Effector memory CD8-positive, alpha-beta T cell (primary cell): ENCODE data around the gene SERTM1.

Experiments used
- ATAC-seq: fragments of 150-1000 bp; cut with Tn5 transposase; replicated peaks from 2 replicates; pipeline ENCODE4 v1.10.0; 2021; ENCODE audit warnings: mild to moderate bottlenecking, moderate library complexity
- DNase-seq, 3 experiments: peaks; one replicate each; pipeline ENCODE4 v3.0.0; 2021
- H3K27ac Mint-ChIP-seq, 2 donors: one replicate each; pipeline ENCODE4 v1.8.0; 2022; ENCODE audit warnings: mild to moderate bottlenecking in 2 of 2, mixed read lengths in 2 of 2, moderate library complexity in 2 of 2
- H3K27me3 Mint-ChIP-seq, 2 donors: one replicate each; pipeline ENCODE4 v1.8.0; 2022; ENCODE audit warnings: mixed read lengths in 2 of 2
- H3K36me3 Mint-ChIP-seq: one replicate; pipeline ENCODE4 v1.8.0; 2022; ENCODE audit warnings: mild to moderate bottlenecking, moderate library complexity, mixed read lengths; ENCODE audit not compliant: insufficient read depth
- H3K4me1 Mint-ChIP-seq, 2 donors: one replicate each; pipeline ENCODE4 v1.8.0; 2022; ENCODE audit warnings: low read depth in 2 of 2, mixed read lengths in 2 of 2
- H3K4me3 Mint-ChIP-seq, 2 donors: one replicate each; pipeline ENCODE4 v1.8.0; 2022; ENCODE audit warnings: mild to moderate bottlenecking in 2 of 2, mixed read lengths in 2 of 2, moderate library complexity in 2 of 2
- H3K9me3 Mint-ChIP-seq, 2 donors: one replicate each; pipeline ENCODE4 v1.8.0; 2022; ENCODE audit warnings: mixed read lengths in 2 of 2

The SERTM1 gene

DNA sequence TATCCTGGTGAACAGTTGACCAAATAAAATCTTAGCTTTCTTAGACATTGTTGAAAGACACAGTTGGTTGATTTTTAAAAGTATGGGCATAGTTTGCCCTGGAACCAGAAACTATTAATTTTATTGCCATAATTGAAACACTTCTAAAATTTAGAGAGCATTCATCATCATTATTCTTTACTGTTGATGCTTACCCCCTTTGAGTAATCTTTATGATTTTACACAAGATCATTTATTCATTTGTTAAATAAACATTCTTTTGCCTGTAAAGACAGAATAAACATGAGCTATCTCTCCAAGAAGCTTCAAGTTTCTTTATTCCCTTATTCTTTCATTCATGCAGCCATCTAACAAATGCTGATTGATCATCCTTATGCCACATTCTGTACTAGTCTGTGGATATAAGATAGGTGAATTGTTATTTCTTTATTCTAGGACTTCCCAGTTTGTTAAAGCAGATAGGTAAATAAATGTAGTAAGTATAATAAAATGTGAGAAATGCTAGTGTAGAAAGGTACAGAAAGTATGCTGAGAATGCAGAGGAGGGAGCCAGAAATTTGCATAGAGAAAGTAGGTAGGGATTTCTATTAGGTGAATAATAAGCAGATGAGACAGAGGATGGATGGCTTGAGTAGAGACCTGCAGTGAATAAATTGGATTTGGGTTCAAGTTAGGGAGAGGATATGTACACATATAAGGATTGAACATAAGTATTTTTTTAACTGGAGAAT, 8.2 kb downstream of the SERTM1 start:
- no peaks in the 10 kb centered on the region for H3K36me3 Mint-ChIP-seq
- H3K9me3 Mint-ChIP-seq = peaks cover 0 to 1% of the 10 kb centered on the region in 2 donors
- H3K27me3 Mint-ChIP-seq = no peaks in the 10 kb centered on the region
- H3K4me1 Mint-ChIP-seq = no peaks in the 10 kb centered on the region
- H3K27ac Mint-ChIP-seq = no peak overlapping the region
- H3K4me3 Mint-ChIP-seq = no peak overlapping the region
- DNase-seq = no peak
- no peak for ATAC-seq

GRCh38 chr13:36683701-36684100, 9.9 kb downstream of the SERTM1 start:
- H3K4me3 Mint-ChIP-seq = no peak overlapping the region
- no peaks in the 10 kb centered on the region for H3K36me3 Mint-ChIP-seq

DNA sequence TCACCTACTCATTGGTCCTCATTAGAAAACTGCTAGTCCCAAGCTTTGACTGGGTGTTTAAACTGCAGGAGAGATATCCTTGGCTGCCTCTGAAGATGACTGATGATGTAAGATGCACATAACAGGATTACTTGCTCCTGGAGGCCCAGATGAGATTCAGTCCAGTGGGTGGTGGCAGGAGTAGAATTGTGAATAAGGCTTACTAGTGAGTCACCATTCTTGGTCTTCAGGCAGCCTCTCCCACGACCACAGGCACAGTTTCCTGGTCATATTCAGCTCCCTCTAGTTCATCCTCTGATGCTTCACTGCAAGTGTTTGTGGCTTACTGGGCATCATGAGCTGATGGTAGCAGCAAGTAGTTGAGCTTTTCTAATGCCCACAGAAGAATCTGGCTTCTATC, 12.1 kb downstream of the SERTM1 start:
- ATAC-seq (no peak), DNase-seq (no peak)
- Mint-ChIP-seq H3K4me1 (no peaks in the 10 kb centered on the region), H3K27ac (no peak overlapping the region), H3K27me3 (no peaks in the 10 kb centered on the region), H3K9me3 (peaks cover 0 to 1% of the 10 kb centered on the region in 2 donors), H3K4me3 (no peak overlapping the region), H3K36me3 (no peaks in the 10 kb centered on the region)

More at GRCh38 chr13:36683701-36684100, 9.9 kb downstream of the SERTM1 start:
- Mint-ChIP-seq H3K4me1 (no peaks in the 10 kb centered on the region), H3K27ac (no peak overlapping the region), H3K27me3 (no peaks in the 10 kb centered on the region), H3K9me3 (peaks cover 0 to 1% of the 10 kb centered on the region in 2 donors)
- ATAC-seq (no peak), DNase-seq (no peak)

- no peaks in the 10 kb centered on the region for H3K4me1 Mint-ChIP-seq
These were observed 22.7 kb downstream of the SERTM1 start for GRCh38 chr13:36696410-36697010.

DNA sequence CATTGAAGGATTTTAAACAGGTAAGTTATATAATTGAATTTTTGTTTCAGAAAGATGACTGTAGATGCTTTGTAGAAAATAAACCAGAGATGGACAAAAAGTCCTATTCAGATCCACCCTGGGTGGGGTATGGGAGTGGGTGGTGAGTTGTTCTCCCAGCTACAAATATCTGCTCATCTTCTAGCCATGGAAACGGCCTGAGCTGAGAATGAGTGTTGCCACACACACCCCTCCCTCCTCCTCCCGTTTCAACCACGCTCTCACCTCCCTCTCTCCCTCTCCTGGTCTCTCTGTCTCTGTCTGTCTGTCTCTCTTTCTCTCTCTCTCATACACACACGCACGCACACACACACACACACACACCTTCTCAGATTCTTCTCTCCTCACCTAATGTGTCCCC, 26.4 kb downstream of the SERTM1 start:
- DNase-seq (no peak), ATAC-seq (no peak)
- no peak overlapping the region for H3K4me3 Mint-ChIP-seq
- H3K27me3 Mint-ChIP-seq = peaks cover 6 to 8% of the 10 kb centered on the region in 2 donors
- H3K27ac Mint-ChIP-seq = no peak overlapping the region
- peaks cover 5 to 6% of the 10 kb centered on the region in 2 donors for H3K9me3 Mint-ChIP-seq
- H3K4me1 Mint-ChIP-seq = no peaks in the 10 kb centered on the region
- H3K36me3 Mint-ChIP-seq = no peaks in the 10 kb centered on the region

More at GRCh38 chr13:36696410-36697010, 22.7 kb downstream of the SERTM1 start:
- Mint-ChIP-seq H3K4me3 (no peak overlapping the region), H3K27ac (no peak overlapping the region), H3K9me3 (peaks cover 3 to 5% of the 10 kb centered on the region in 2 donors), H3K27me3 (peaks cover 0 to 26% of the 10 kb centered on the region in 2 donors), H3K36me3 (no peaks in the 10 kb centered on the region)
- no peak for DNase-seq
- no peak for ATAC-seq

DNA sequence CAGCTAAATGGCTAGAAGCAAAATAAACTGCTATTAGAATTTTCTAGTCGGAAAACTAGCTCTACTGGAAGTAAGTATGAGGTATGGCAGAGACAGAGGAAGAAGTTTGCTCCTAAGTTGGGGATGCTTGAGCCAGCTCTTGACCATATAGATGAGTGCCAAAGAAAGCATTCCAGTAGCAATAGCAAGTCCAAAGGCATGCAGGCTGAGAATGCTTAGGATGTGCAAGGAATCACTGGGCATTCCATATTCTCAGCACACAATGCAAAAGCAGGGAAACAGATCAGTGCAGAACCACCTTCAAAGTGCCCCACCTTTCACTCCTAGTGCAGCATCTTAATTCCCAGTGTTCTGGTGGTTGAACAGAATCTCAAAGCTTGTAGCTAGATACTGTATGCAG, 32.9 kb downstream of the SERTM1 start:
- DNase-seq (no peak), ATAC-seq (no peak)
- Mint-ChIP-seq H3K36me3 (no peaks in the 10 kb centered on the region), H3K4me3 (no peak overlapping the region), H3K9me3 (peaks cover 0 to 6% of the 10 kb centered on the region in 2 donors), H3K4me1 (no peaks in the 10 kb centered on the region), H3K27ac (no peak overlapping the region), H3K27me3 (peaks cover 5 to 9% of the 10 kb centered on the region in 2 donors)

DNA sequence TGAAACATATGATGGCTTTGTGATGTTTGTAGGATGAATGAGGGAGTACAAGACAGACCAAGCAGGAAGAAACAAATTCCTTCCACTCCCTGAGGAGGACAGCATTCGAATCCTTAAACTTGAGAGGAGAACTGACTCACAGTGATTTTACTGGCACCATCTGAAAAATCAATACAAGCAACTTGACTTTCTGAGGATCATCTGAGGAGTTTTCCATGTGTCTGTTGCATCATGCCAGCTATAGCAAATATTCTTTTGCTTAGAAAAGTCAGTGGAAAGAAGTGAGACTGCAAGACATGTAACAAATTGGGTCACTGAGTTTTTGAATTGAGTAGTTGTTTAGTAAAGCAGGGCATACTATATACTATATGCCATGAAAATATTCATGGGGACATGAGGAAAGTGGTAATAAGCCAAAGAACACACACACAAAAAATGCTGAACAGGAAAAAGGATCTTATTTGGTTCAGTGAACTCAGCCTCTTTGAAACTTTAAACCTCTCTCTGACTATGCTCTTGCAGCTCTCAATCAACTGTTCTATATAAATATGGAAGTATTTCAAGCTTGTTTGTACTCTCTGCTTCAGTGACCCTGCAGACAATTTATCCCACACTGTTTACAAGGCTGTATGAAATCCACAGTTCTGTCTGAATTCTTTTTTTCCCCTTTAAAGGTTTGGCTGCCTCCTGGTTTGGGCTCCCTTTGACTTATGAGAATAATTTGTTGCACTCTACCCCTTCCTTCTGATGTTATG, 35.5 kb downstream of the SERTM1 start:
- DNase-seq (no peak), ATAC-seq (no peak)
- Mint-ChIP-seq H3K36me3 (no peaks in the 10 kb centered on the region), H3K4me1 (no peaks in the 10 kb centered on the region), H3K27ac (no peak overlapping the region), H3K27me3 (peaks cover 13 to 19% of the 10 kb centered on the region in 2 donors), H3K4me3 (no peak overlapping the region), H3K9me3 (peaks cover 0 to 6% of the 10 kb centered on the region in 2 donors)

GRCh38 chr13:36710396-36710795, 36.6 kb downstream of the SERTM1 start:
- ATAC-seq = no peak
- Mint-ChIP-seq H3K27ac (no peak overlapping the region), H3K27me3 (peaks cover 13 to 14% of the 10 kb centered on the region in 2 donors), H3K36me3 (no peaks in the 10 kb centered on the region), H3K4me1 (no peaks in the 10 kb centered on the region), H3K9me3 (peaks cover 0 to 3% of the 10 kb centered on the region in 2 donors), H3K4me3 (no peak overlapping the region)
- DNase-seq = no peak

- Mint-ChIP-seq H3K27me3 (peaks cover 14 to 22% of the 10 kb centered on the region in 2 donors), H3K9me3 (peaks cover 0 to 3% of the 10 kb centered on the region in 2 donors), H3K36me3 (no peaks in the 10 kb centered on the region), H3K4me3 (no peak overlapping the region), H3K4me1 (no peaks in the 10 kb centered on the region), H3K27ac (no peak overlapping the region)
- ATAC-seq (no peak), DNase-seq (no peak)
These were observed 38.5 kb downstream of the SERTM1 start for GRCh38 chr13:36712290-36712689.

- no peaks in the 10 kb centered on the region for H3K4me1 Mint-ChIP-seq
- ATAC-seq (no peak), DNase-seq (no peak)
- H3K27ac Mint-ChIP-seq = no peak overlapping the region
- peaks cover 14 to 22% of the 10 kb centered on the region in 2 donors for H3K27me3 Mint-ChIP-seq
- no peaks in the 10 kb centered on the region for H3K36me3 Mint-ChIP-seq
- H3K4me3 Mint-ChIP-seq = no peak overlapping the region
- H3K9me3 Mint-ChIP-seq = peaks cover 0 to 3% of the 10 kb centered on the region in 2 donors
These were observed 39.0 kb downstream of the SERTM1 start for GRCh38 chr13:36712770-36713169.

GRCh38 chr13:36713887-36714286, 40.1 kb downstream of the SERTM1 start:
- no peak for DNase-seq
- H3K9me3 Mint-ChIP-seq = peaks cover 0 to 2% of the 10 kb centered on the region in 2 donors
- no peak for ATAC-seq
- no peaks in the 10 kb centered on the region for H3K4me1 Mint-ChIP-seq
- no peak overlapping the region for H3K4me3 Mint-ChIP-seq
- H3K27me3 Mint-ChIP-seq = peaks cover 16 to 22% of the 10 kb centered on the region in 2 donors
- H3K27ac Mint-ChIP-seq = no peak overlapping the region
- H3K36me3 Mint-ChIP-seq = no peaks in the 10 kb centered on the region

GRCh38 chr13:36715841-36716240, 42.0 kb downstream of the SERTM1 start:
- Mint-ChIP-seq H3K27ac (no peak overlapping the region), H3K27me3 (peaks cover 22 to 31% of the 10 kb centered on the region in 2 donors)

GRCh38 chr13:36717017-36717416, 43.2 kb downstream of the SERTM1 start:
- Mint-ChIP-seq H3K4me3 (no peak overlapping the region), H3K27me3 (peaks cover 26 to 33% of the 10 kb centered on the region in 2 donors), H3K4me1 (no peaks in the 10 kb centered on the region), H3K27ac (no peak overlapping the region), H3K9me3 (no peaks in the 10 kb centered on the region), H3K36me3 (no peaks in the 10 kb centered on the region)
- ATAC-seq (no peak), DNase-seq (no peak)

More at GRCh38 chr13:36715841-36716240, 42.0 kb downstream of the SERTM1 start:
- DNase-seq = no peak
- no peak overlapping the region for H3K4me3 Mint-ChIP-seq
- no peaks in the 10 kb centered on the region for H3K4me1 Mint-ChIP-seq
- no peaks in the 10 kb centered on the region for H3K36me3 Mint-ChIP-seq
- ATAC-seq = no peak
- H3K9me3 Mint-ChIP-seq = peaks cover 0 to 2% of the 10 kb centered on the region in 2 donors
